Body of pancreas (tissue), 4 donors: Measurements from ENCODE around the gene MATN4. TPM values are rescaled to one million over a fixed set of nuclear protein-coding genes. Genes with fewer than 3 reads are reported as not detected.

Source experiments
- ATAC-seq: fragments of 150-250 bp; one replicate; pipeline ENCODE4 v1.9.1; 2016
- DNase-seq, 4 donors: peaks; one replicate each; pipeline ENCODE4 v3.0.0-alpha.2; 2019
- H3K27ac ChIP-seq, 4 donors: fragments of 200-600 bp; sonication (generic); 1 replicate in 3 of 4; 2 replicates in 1 of 4; pipeline versions ENCODE4 v1.5.1 to v1.6.1; 2016 to 2019; ENCODE audit warnings: mild to moderate bottlenecking in 1 of 4, mixed read lengths in 1 of 4, moderate library complexity in 1 of 4
- H3K27me3 ChIP-seq, 2 donors: fragments of 200-600 bp; sonication (generic); one replicate each; pipeline ENCODE4 v1.6.0; 2016; ENCODE audit warnings: mild to moderate bottlenecking in 1 of 2
- H3K36me3 ChIP-seq, 2 donors: fragments of 200-600 bp; sonication (generic); replicated peaks in 1 of 2; 2 replicates each; pipeline ENCODE4 v1.5.1; 2016; ENCODE audit warnings: low read depth in 2 of 2; ENCODE audit not compliant: insufficient read depth in 1 of 2
- H3K4me1 ChIP-seq: fragments of 200-600 bp; sonication (generic); one replicate; pipeline ENCODE4 v1.6.0; 2016
- H3K4me3 ChIP-seq, 2 donors: fragments of 200-600 bp; sonication (generic); 1 replicate in 1 of 2; 2 replicates in 1 of 2; pipeline ENCODE4 v1.5.1; 2016 to 2019
- H3K9me3 ChIP-seq, 3 donors: fragments of 200-600 bp; sonication (generic); 1 replicate in 2 of 3; 2 replicates in 1 of 3; pipeline ENCODE4 v1.5.1; 2016
- CTCF ChIP-seq, 7 experiments: fragments of 450-650 bp in 4 of 7; fragments of 200-600 bp in 3 of 7; sonication (generic) in 3 of 7; IDR thresholded peaks; one replicate each; pipeline ENCODE4 v1.5.1; 2016 to 2019; ENCODE audit warnings: antibody characterized with exemption in 7 of 7
- POLR2A ChIP-seq, 3 donors: fragments of 450-650 bp; IDR thresholded peaks; one replicate each; pipeline ENCODE4 v1.6.1; 2016; ENCODE audit warnings: antibody characterized with exemption in 3 of 3, mild to moderate bottlenecking in 2 of 3
- WGBS, 2 donors: methylation state at CpG; one replicate each; pipeline ENCODE4 v1.1.5; 2017; 5-methylcytosine and 5-hydroxymethylcytosine counted together
- intact Hi-C: fragments of 100-400 bp; cut with DNase I; formaldehyde crosslinking; loops from one replicate; pipeline ENCODE4 v1.15.1; 2023
- total RNA-seq, 2 donors: library from RNA; depleted of rRNA; stranded (reverse); fragments of >200 nt; gene quantifications; one replicate each; pipeline ENCODE4 v1.1.0, GENCODE V29; 2016

MATN4 gene
- total RNA-seq, 2 donors from 2014 or later = 4.9 to 5.3 TPM

GRCh38 chr20:45329497-45330319 is 21.6 kb upstream of the MATN4 start:
- Histone ChIP-seq H3K4me1 (peaks cover 35% of the 10 kb centered on the region), H3K36me3 (peaks cover 11 to 37% of the 10 kb centered on the region in 2 donors), H3K27ac (peak overlapping the region in 3 of 4 donors; percentile 29 to 67 (median 37)), H3K4me3 (no peak overlapping the region), H3K27me3 (no peaks in the 10 kb centered on the region), H3K9me3 (no peaks in the 10 kb centered on the region)
- ATAC-seq (peak; percentile 75), DNase-seq (peak; percentile 69 to 79 (median 76))
- WGBS, 2 donors = 29 to 31% methylated on average over 7 of the region's 7 CpGs
- intact Hi-C loops = no loop called here
- TF ChIP-seq POLR2A (IDR thresholded peaks at IDR 0.05) (no peak), CTCF (IDR thresholded peaks at IDR 0.05) (no peak)

GRCh38 chr20:45328451-45328850 is 20.4 kb upstream of the MATN4 start:
- DNase-seq = no peak
- TF ChIP-seq POLR2A (IDR thresholded peaks at IDR 0.05) (no peak), CTCF (IDR thresholded peaks at IDR 0.05) (no peak)
- 78 to 81% methylated on average over 4 of the region's 4 CpGs for WGBS, 2 donors
- Histone ChIP-seq H3K9me3 (no peaks in the 10 kb centered on the region), H3K4me1 (peaks cover 37% of the 10 kb centered on the region), H3K27me3 (no peaks in the 10 kb centered on the region), H3K4me3 (no peak overlapping the region), H3K36me3 (peaks cover 11 to 36% of the 10 kb centered on the region in 2 donors), H3K27ac (peak overlapping the region in 1 of 4 donors; percentile 67)
- ATAC-seq = no peak
- intact Hi-C loops = no loop called here

GRCh38 chr20:45325371-45325770 is 17.3 kb upstream of the MATN4 start:
- Histone ChIP-seq H3K4me1 (peaks cover 40% of the 10 kb centered on the region), H3K4me3 (no peak overlapping the region), H3K36me3 (peaks cover 0 to 26% of the 10 kb centered on the region in 2 donors), H3K27me3 (no peaks in the 10 kb centered on the region), H3K27ac (no peak overlapping the region), H3K9me3 (no peaks in the 10 kb centered on the region)
- intact Hi-C loops = no loop called here
- no peak for TF ChIP-seq POLR2A (IDR thresholded peaks at IDR 0.05)
- TF ChIP-seq CTCF (IDR thresholded peaks at IDR 0.05) = no peak
- ATAC-seq (no peak), DNase-seq (peak in 1 of 4 donors; percentile 11)
- 67 to 69% methylated on average over 5 to 6 of the region's 6 CpGs for WGBS, 2 donors

GRCh38 chr20:45323731-45324130 is 15.6 kb upstream of the MATN4 start:
- ATAC-seq = no peak
- H3K27ac ChIP-seq = peak overlapping the region in 3 of 4 donors; percentile 57 to 74 (median 67)

More at GRCh38 chr20:45323731-45324130, 15.6 kb upstream of the MATN4 start:
- Histone ChIP-seq H3K4me3 (no peak overlapping the region), H3K36me3 (peaks cover 0 to 20% of the 10 kb centered on the region in 2 donors), H3K4me1 (peaks cover 35% of the 10 kb centered on the region), H3K27me3 (no peaks in the 10 kb centered on the region), H3K9me3 (no peaks in the 10 kb centered on the region)
- intact Hi-C loops = no loop called here
- no peak for TF ChIP-seq CTCF (IDR thresholded peaks at IDR 0.05)
- no peak for TF ChIP-seq POLR2A (IDR thresholded peaks at IDR 0.05)
- no peak for DNase-seq
